ENCODE measurements around the gene MMP2. TPM values are rescaled to one million over a fixed set of nuclear protein-coding genes. Genes with fewer than 3 reads are reported as not detected.
A peak's percentile ranks its signal among the peaks of the same experiment; 100 is the strongest.

MMP2 gene
- 100 to 1,000 TPM in 4 of 6 donors, 10 to 100 TPM in 2; 45.7 to 265 (median 143) TPM for total RNA-seq

GRCh38 chr16:55478827-55479429, at the start of gene MMP2:
TSS of gene MMP2 (plus strand) at chr16:55479198. CDS start at chr16:55479480, 282 bp downstream.
- Histone ChIP-seq H3K27me3 (peaks cover 0 to 23% (median 2%) of the 10 kb centered on the region in 4 donors), H3K4me1 (peaks cover 0 to 23% (median 12%) of the 10 kb centered on the region in 4 donors), H3K9me3 (no peaks in the 10 kb centered on the region), H3K36me3 (no peaks in the 10 kb centered on the region), H3K27ac (peak within 1 kb of the TSS; percentile 73 to 91 (median 87)), H3K4me3 (peak within 1 kb of the TSS; percentile 16 to 54 (median 48))
- ATAC-seq (ENCODE audit: low FRiP score in 2 of 2) (peak; percentile 56 to 82), DNase-seq (peak in 1 of 2 donors; percentile 90)
- 6 to 7% methylated on average over 19 to 43 of the region's 46 CpGs for WGBS, 2 donors
- no peak for TF ChIP-seq CTCF (IDR thresholded peaks at IDR 0.05)
- no peak for TF ChIP-seq EP300 (IDR thresholded peaks at IDR 0.05)
- peak in 1 of 2 donors; percentile 58 for TF ChIP-seq POLR2AphosphoS5 (IDR thresholded peaks at IDR 0.05)
- peak in 1 of 4 donors; percentile 21 for TF ChIP-seq POLR2A (IDR thresholded peaks at IDR 0.05)

- Histone ChIP-seq H3K27ac (no peak overlapping the region), H3K27me3 (no peaks in the 10 kb centered on the region), H3K4me1 (peaks cover 0 to 4% (median 2%) of the 10 kb centered on the region in 4 donors), H3K4me3 (no peak overlapping the region), H3K36me3 (no peaks in the 10 kb centered on the region), H3K9me3 (no peaks in the 10 kb centered on the region)
- ATAC-seq (ENCODE audit: low FRiP score in 2 of 2) (no peak), DNase-seq (no peak)
- WGBS, 2 donors = 76% methylated on average over 5 of the region's 5 CpGs
- no peak for TF ChIP-seq EP300 (IDR thresholded peaks at IDR 0.05)
These were observed 46.0 kb upstream of the MMP2 start for GRCh38 chr16:55433030-55433429.

- no peak for TF ChIP-seq POLR2A (IDR thresholded peaks at IDR 0.05)
- TF ChIP-seq POLR2AphosphoS5 (IDR thresholded peaks at IDR 0.05) = no peak
- TF ChIP-seq CTCF (IDR thresholded peaks at IDR 0.05) = no peak
- no peak for TF ChIP-seq EP300 (IDR thresholded peaks at IDR 0.05)
- WGBS, 2 donors = 84 to 85% methylated on average over 5 of the region's 5 CpGs
- Histone ChIP-seq H3K27ac (no peak overlapping the region), H3K36me3 (no peaks in the 10 kb centered on the region), H3K4me3 (no peak overlapping the region), H3K9me3 (no peaks in the 10 kb centered on the region), H3K4me1 (peaks cover 0 to 4% (median 2%) of the 10 kb centered on the region in 4 donors), H3K27me3 (no peaks in the 10 kb centered on the region)
- DNase-seq (no peak), ATAC-seq (ENCODE audit: low FRiP score in 2 of 2) (no peak)
These were observed 45.5 kb upstream of the MMP2 start for GRCh38 chr16:55433535-55433934.

- Histone ChIP-seq H3K4me3 (no peak overlapping the region), H3K36me3 (no peaks in the 10 kb centered on the region), H3K27ac (no peak overlapping the region), H3K27me3 (no peaks in the 10 kb centered on the region), H3K9me3 (no peaks in the 10 kb centered on the region), H3K4me1 (peaks cover 0 to 4% (median 2%) of the 10 kb centered on the region in 4 donors)
- ATAC-seq (ENCODE audit: low FRiP score in 2 of 2) (no peak), DNase-seq (no peak)
- WGBS, 2 donors = 64 to 79% methylated on average over 4 of the region's 4 CpGs
- TF ChIP-seq POLR2A (IDR thresholded peaks at IDR 0.05) (no peak), EP300 (IDR thresholded peaks at IDR 0.05) (no peak), POLR2AphosphoS5 (IDR thresholded peaks at IDR 0.05) (no peak), CTCF (IDR thresholded peaks at IDR 0.05) (no peak)
These were observed 45.0 kb upstream of the MMP2 start for GRCh38 chr16:55434000-55434399.

- ATAC-seq (ENCODE audit: low FRiP score in 2 of 2) = no peak
- H3K4me1 ChIP-seq = peaks cover 0 to 7% (median 2%) of the 10 kb centered on the region in 4 donors
These were observed 43.6 kb upstream of the MMP2 start for GRCh38 chr16:55435387-55435786.

More at GRCh38 chr16:55435387-55435786, 43.6 kb upstream of the MMP2 start:
- TF ChIP-seq POLR2AphosphoS5 (IDR thresholded peaks at IDR 0.05) (no peak), POLR2A (IDR thresholded peaks at IDR 0.05) (no peak), CTCF (IDR thresholded peaks at IDR 0.05) (no peak), EP300 (IDR thresholded peaks at IDR 0.05) (no peak)
- WGBS, 2 donors = 64 to 82% methylated on average over 5 of the region's 5 CpGs
- Histone ChIP-seq H3K27ac (no peak overlapping the region), H3K4me3 (no peak overlapping the region), H3K9me3 (no peaks in the 10 kb centered on the region), H3K27me3 (no peaks in the 10 kb centered on the region), H3K36me3 (no peaks in the 10 kb centered on the region)
- no peak for DNase-seq
